ENCODE measurements around the gene SPDEF.

DNA sequence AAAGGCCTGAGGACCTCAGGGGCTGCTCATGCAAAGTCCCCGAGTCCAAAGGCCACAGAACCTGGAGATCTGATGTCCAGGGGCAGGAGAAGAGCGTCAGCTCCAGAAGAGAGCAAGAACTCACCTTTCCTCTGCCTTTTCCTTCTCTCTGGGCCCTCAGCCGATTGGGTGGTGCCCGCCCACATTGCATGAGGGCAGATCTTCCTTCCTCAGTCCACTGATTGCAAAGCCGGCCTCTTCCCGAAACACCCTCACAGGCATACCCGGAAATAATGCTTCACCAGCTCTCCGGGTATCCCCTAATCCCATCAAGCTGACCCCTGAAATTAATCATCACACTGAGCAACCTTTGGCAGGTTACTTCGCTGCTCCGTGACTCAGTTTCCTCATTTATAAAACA lies 33.4 kb downstream of the SPDEF start:
- TF ChIP-seq, protein P1, sequence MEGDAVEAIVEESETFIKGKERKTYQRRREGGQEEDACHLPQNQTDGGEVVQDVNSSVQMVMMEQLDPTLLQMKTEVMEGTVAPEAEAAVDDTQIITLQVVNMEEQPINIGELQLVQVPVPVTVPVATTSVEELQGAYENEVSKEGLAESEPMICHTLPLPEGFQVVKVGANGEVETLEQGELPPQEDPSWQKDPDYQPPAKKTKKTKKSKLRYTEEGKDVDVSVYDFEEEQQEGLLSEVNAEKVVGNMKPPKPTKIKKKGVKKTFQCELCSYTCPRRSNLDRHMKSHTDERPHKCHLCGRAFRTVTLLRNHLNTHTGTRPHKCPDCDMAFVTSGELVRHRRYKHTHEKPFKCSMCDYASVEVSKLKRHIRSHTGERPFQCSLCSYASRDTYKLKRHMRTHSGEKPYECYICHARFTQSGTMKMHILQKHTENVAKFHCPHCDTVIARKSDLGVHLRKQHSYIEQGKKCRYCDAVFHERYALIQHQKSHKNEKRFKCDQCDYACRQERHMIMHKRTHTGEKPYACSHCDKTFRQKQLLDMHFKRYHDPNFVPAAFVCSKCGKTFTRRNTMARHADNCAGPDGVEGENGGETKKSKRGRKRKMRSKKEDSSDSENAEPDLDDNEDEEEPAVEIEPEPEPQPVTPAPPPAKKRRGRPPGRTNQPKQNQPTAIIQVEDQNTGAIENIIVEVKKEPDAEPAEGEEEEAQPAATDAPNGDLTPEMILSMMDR (IDR thresholded peaks at IDR 0.05) = no peak
- TF ChIP-seq POLR2A (IDR thresholded peaks at IDR 0.05) = no peak
- TF ChIP-seq EP300 (IDR thresholded peaks at IDR 0.05) = no peak
